HepG2 (cell line): Measurements from ENCODE around the gene AGPAT3. TPM values are rescaled to one million over a fixed set of nuclear protein-coding genes. Genes with fewer than 3 reads are reported as not detected.

Experiments used
- ATF7-NPFF ChIP-seq: sonication (generic); formaldehyde crosslinking; IDR thresholded peaks from 2 replicates; pipeline ENCODE4 v1.8.1; 2023; ENCODE audit warnings: mild to moderate bottlenecking, low read depth, missing genetic modification reagents, moderate library complexity
- CBX5 ChIP-seq: sonication (generic); formaldehyde crosslinking; IDR thresholded peaks from 2 replicates; pipeline ENCODE4 v1.4.0; 2020; ENCODE audit warnings: missing genetic modification reagents, borderline replicate concordance
- MAFF ChIP-seq: IDR thresholded peaks from 2 replicates; pipeline ENCODE4 v1.6.1; 2011; ENCODE audit warnings: low read depth, low read length, improper control_type of control experiment
- NR2C2 ChIP-seq: sonication (generic); formaldehyde crosslinking; IDR thresholded peaks from 2 replicates; pipeline ENCODE4 v1.4.0; 2020; ENCODE audit warnings: missing genetic modification reagents, mild to moderate bottlenecking, moderate library complexity, borderline replicate concordance
- POLR2A ChIP-seq, 2 experiments: IDR thresholded peaks; 2 replicates each; pipeline ENCODE4 v1.6.1; 2011; ENCODE audit warnings: low read depth in 2 of 2, low read length in 2 of 2, mild to moderate bottlenecking in 1 of 2, moderate library complexity in 1 of 2; ENCODE audit not compliant: insufficient read depth in 1 of 2
- RFX5 ChIP-seq: IDR thresholded peaks from 2 replicates; pipeline ENCODE4 v1.6.1; 2011; ENCODE audit warnings: low read depth, low read length, improper control_type of control experiment
- SP4 ChIP-seq: sonication (generic); formaldehyde crosslinking; IDR thresholded peaks from 2 replicates; pipeline ENCODE4 v1.8.1; 2023; ENCODE audit warnings: mild to moderate bottlenecking, missing genetic modification reagents
- ZBTB3 ChIP-seq: sonication (generic); formaldehyde crosslinking; IDR thresholded peaks from 2 replicates; pipeline ENCODE4 v1.4.0; 2020; ENCODE audit warnings: low read depth, mild to moderate bottlenecking, moderate library complexity, missing genetic modification reagents, borderline replicate concordance
- ZBTB7A ChIP-seq: sonication (generic); formaldehyde crosslinking; IDR thresholded peaks from 2 replicates; pipeline ENCODE4 v1.8.0; 2022; ENCODE audit warnings: mild to moderate bottlenecking, missing genetic modification reagents
- ZNF143 ChIP-seq: sonication (generic); formaldehyde crosslinking; IDR thresholded peaks from 2 replicates; pipeline ENCODE4 v1.4.0; 2020; ENCODE audit warnings: missing genetic modification reagents
- ZNF329 ChIP-seq: sonication (generic); formaldehyde crosslinking; IDR thresholded peaks from 2 replicates; pipeline ENCODE4 v1.9.0; 2021; ENCODE audit warnings: low read depth, mild to moderate bottlenecking, missing genetic modification reagents
- polyA plus RNA-seq, 8 experiments: library from polyadenylated mRNA; depleted of rRNA in 3 of 8; stranded (reverse) in 7 of 8; unstranded in 1 of 8; fragments of >200 nt; fragmentation: Illumina TruSeq in 4 of 8; extraction: Trizol in 4 of 8; gene quantifications; 2 replicates each; pipeline versions ENCODE4 v1.2.1 to v1.2.3, GENCODE V29; 2011 to 2016; ENCODE audit warnings: low read depth in 4 of 8, missing spikeins in 1 of 8, mixed read lengths in 1 of 8; ENCODE audit not compliant: insufficient read depth in 1 of 8
- total RNA-seq, 5 experiments: library from RNA; depleted of rRNA; stranded (reverse); fragments of >200 nt; fragmentation: Illumina TruSeq; extraction: Trizol; gene quantifications; 2 replicates each; pipeline ENCODE4 v1.2.3, GENCODE V29; 2016; ENCODE audit warnings: low read depth in 1 of 5
- TF ChIP-seq, protein P1 (sequence below): sonication (generic); formaldehyde crosslinking; IDR thresholded peaks from 2 replicates; pipeline ENCODE4 v1.5.0; 2020; ENCODE audit warnings: mild to moderate bottlenecking, missing genetic modification reagents, borderline replicate concordance
- TF ChIP-seq, protein P2 (sequence below): conservative IDR thresholded peaks from 2 replicates; pipeline ENCODE4 v1.6.1; 2018; ENCODE audit warnings: missing genetic modification reagents
- TF ChIP-seq, protein P3 (sequence below): sonication (generic); formaldehyde crosslinking; IDR thresholded peaks from 2 replicates; pipeline ENCODE4 v1.5.0; 2020; ENCODE audit warnings: mild to moderate bottlenecking, missing genetic modification reagents
- TF ChIP-seq, protein P4 (sequence below): sonication (generic); formaldehyde crosslinking; IDR thresholded peaks from 2 replicates; pipeline ENCODE4 v1.5.0; 2020; ENCODE audit warnings: missing genetic modification reagents, mild to moderate bottlenecking, borderline replicate concordance
- TF ChIP-seq, protein P5 (sequence below): sonication (generic); formaldehyde crosslinking; IDR thresholded peaks from 2 replicates; pipeline ENCODE4 v1.4.0; 2020; ENCODE audit warnings: missing genetic modification reagents, mild to moderate bottlenecking, borderline replicate concordance

The AGPAT3 gene
- total and polyA plus RNA-seq, 2 of the 13 experiments (the other 11 are each of a cell fraction or from before 2014, with no cell fraction given): 32.2 to 54.4 TPM

DNA sequence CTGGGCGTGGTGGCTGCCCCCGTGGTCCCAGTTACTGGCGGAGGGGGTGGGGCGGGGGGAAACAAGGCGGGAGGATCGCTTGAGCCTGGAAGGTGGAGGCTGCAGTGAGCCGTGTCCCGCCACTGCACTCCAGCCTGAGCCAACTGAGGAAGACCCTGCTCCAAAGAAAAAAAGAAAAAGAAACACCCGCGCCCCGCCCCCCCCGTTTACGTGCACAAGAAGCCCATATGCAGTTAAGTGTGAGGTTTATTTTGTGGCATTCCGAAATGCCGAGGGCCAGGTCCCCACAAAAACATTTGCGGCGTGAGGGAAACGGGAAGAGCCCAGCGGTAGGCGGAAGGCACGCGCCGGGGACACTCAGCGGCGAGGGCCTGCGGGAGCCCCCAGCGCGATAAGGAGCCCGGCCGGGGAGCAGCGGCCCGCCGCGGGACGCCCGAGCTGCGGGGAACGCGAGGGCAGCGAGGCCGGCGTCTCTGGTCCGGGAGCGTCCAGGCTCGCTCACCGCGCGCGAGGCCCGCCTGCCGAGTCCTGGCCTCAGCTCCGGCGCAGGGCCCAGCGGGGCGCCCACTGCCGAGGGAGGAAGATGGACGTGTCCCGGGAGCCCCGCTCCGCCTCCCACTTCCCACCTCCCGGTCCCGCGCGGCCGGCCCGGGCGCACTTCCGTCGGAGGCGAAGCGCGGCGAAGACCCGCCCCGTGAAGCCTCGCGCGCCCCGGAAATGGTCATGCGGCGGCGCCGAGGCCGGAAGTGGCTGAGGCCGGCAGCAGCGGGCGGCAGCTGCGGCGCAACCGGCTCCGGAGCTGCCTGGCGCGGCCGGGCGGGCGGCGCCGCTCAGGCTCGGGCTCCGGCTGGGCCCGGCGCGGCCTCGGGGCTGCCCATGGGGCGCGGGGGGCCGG lies 146.8 kb downstream of the AGPAT3 start, which contains the start of gene TRAPPC10 (continued):
- peak; percentile 75 for TF ChIP-seq ZNF329 (CRISPR knock-in tag)
- TF ChIP-seq CBX5: no peak
- TF ChIP-seq, protein P1, sequence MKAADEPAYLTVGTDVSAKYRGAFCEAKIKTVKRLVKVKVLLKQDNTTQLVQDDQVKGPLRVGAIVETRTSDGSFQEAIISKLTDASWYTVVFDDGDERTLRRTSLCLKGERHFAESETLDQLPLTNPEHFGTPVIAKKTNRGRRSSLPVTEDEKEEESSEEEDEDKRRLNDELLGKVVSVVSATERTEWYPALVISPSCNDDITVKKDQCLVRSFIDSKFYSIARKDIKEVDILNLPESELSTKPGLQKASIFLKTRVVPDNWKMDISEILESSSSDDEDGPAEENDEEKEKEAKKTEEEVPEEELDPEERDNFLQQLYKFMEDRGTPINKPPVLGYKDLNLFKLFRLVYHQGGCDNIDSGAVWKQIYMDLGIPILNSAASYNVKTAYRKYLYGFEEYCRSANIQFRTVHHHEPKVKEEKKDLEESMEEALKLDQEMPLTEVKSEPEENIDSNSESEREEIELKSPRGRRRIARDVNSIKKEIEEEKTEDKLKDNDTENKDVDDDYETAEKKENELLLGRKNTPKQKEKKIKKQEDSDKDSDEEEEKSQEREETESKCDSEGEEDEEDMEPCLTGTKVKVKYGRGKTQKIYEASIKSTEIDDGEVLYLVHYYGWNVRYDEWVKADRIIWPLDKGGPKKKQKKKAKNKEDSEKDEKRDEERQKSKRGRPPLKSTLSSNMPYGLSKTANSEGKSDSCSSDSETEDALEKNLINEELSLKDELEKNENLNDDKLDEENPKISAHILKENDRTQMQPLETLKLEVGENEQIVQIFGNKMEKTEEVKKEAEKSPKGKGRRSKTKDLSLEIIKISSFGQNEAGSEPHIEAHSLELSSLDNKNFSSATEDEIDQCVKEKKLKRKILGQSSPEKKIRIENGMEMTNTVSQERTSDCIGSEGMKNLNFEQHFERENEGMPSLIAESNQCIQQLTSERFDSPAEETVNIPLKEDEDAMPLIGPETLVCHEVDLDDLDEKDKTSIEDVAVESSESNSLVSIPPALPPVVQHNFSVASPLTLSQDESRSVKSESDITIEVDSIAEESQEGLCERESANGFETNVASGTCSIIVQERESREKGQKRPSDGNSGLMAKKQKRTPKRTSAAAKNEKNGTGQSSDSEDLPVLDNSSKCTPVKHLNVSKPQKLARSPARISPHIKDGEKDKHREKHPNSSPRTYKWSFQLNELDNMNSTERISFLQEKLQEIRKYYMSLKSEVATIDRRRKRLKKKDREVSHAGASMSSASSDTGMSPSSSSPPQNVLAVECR: peak; percentile 73; the same call in 1 of the 2 replicates
- TF ChIP-seq, protein P2, sequence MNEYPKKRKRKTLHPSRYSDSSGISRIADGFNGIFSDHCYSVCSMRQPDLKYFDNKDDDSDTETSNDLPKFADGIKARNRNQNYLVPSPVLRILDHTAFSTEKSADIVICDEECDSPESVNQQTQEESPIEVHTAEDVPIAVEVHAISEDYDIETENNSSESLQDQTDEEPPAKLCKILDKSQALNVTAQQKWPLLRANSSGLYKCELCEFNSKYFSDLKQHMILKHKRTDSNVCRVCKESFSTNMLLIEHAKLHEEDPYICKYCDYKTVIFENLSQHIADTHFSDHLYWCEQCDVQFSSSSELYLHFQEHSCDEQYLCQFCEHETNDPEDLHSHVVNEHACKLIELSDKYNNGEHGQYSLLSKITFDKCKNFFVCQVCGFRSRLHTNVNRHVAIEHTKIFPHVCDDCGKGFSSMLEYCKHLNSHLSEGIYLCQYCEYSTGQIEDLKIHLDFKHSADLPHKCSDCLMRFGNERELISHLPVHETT: peak; percentile 92
- TF ChIP-seq NR2C2: peak; percentile 93
- TF ChIP-seq, protein P3, sequence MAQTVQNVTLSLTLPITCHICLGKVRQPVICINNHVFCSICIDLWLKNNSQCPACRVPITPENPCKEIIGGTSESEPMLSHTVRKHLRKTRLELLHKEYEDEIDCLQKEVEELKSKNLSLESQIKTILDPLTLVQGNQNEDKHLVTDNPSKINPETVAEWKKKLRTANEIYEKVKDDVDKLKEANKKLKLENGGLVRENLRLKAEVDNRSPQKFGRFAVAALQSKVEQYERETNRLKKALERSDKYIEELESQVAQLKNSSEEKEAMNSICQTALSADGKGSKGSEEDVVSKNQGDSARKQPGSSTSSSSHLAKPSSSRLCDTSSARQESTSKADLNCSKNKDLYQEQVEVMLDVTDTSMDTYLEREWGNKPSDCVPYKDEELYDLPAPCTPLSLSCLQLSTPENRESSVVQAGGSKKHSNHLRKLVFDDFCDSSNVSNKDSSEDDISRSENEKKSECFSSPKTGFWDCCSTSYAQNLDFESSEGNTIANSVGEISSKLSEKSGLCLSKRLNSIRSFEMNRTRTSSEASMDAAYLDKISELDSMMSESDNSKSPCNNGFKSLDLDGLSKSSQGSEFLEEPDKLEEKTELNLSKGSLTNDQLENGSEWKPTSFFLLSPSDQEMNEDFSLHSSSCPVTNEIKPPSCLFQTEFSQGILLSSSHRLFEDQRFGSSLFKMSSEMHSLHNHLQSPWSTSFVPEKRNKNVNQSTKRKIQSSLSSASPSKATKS (CRISPR knock-in tag): no peak
- TF ChIP-seq POLR2A (IDR thresholded peaks at IDR 0.05; ENCODE audit: insufficient read depth in 1 of 2, low read depth in 2 of 2, low read length in 2 of 2): peak; percentile 77 to 91
- TF ChIP-seq ZBTB3: no peak
- TF ChIP-seq, protein P4, sequence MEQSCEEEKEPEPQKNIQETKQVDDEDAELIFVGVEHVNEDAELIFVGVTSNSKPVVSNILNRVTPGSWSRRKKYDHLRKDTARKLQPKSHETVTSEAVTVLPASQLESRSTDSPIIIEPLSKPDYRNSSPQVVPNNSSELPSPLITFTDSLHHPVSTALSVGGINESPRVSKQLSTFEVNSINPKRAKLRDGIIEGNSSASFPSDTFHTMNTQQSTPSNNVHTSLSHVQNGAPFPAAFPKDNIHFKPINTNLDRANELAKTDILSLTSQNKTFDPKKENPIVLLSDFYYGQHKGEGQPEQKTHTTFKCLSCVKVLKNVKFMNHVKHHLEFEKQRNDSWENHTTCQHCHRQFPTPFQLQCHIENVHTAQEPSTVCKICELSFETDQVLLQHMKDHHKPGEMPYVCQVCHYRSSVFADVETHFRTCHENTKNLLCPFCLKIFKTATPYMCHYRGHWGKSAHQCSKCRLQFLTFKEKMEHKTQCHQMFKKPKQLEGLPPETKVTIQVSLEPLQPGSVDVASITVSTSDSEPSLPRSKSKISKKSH (CRISPR knock-in tag): no peak
- TF ChIP-seq MAFF: no peak
- 0 out of 2 replicates have a peak, but pooled peaks have one; percentile 74 for TF ChIP-seq ATF7-NPFF (CRISPR knock-in tag)
- TF ChIP-seq, protein P5, sequence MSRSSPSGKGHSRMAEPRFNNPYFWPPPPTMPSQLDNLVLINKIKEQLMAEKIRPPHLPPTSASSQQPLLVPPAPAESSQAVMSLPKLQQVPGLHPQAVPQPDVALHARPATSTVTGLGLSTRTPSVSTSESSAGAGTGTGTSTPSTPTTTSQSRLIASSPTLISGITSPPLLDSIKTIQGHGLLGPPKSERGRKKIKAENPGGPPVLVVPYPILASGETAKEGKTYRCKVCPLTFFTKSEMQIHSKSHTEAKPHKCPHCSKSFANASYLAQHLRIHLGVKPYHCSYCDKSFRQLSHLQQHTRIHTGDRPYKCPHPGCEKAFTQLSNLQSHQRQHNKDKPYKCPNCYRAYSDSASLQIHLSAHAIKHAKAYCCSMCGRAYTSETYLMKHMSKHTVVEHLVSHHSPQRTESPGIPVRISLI (CRISPR knock-in tag): no peak
- TF ChIP-seq RFX5: no peak
- TF ChIP-seq ZBTB7A (CRISPR knock-in tag): no peak
- peak; percentile 81 for TF ChIP-seq ZNF143
- peak; percentile 72 for TF ChIP-seq SP4 (CRISPR knock-in tag)
